Measurements from ENCODE around the gene STK25.

The STK25 gene

GRCh38 chr2:241475267-241475666 lies 33.1 kb downstream of the STK25 start:
- no peaks in the 10 kb centered on the region for H3K9me3 ChIP-seq (ENCODE audit: insufficient read depth, low read length)
- TF ChIP-seq CTCF (IDR thresholded peaks at IDR 0.05; ENCODE audit: low read depth, low read length) (no peak), EZH2phosphoT487 (IDR thresholded peaks at IDR 0.05; ENCODE audit: low read depth) (no peak)
- H2AFZ ChIP-seq (ENCODE audit: low read depth, low read length), result no peak overlapping the region

GRCh38 chr2:241473399-241473798 lies 35.0 kb downstream of the STK25 start:
- Histone ChIP-seq H3K27me3 (ENCODE audit: low read depth, low read length) (no peaks in the 10 kb centered on the region), H3K9ac (ENCODE audit: low read length) (no peak overlapping the region), H3K9me3 (ENCODE audit: insufficient read depth, low read length) (no peaks in the 10 kb centered on the region), H3K79me2 (ENCODE audit: low read length) (no peaks in the 10 kb centered on the region), H2AFZ (ENCODE audit: low read depth, low read length) (no peak overlapping the region), H4K20me1 (ENCODE audit: insufficient read depth, low read length) (no peaks in the 10 kb centered on the region), H3K4me2 (ENCODE audit: low read length) (no peak overlapping the region), H3K27ac (ENCODE audit: low read length) (no peak overlapping the region), H3K4me1 (ENCODE audit: low read length) (no peaks in the 10 kb centered on the region), H3K36me3 (replicated peaks; ENCODE audit: low read depth, low read length) (no peaks in the 10 kb centered on the region), H3K4me3 (ENCODE audit: low read length) (no peak overlapping the region)
- TF ChIP-seq EZH2phosphoT487 (IDR thresholded peaks at IDR 0.05; ENCODE audit: low read depth) (no peak), CTCF (IDR thresholded peaks at IDR 0.05; ENCODE audit: low read depth, low read length) (no peak)

More at GRCh38 chr2:241475267-241475666, 33.1 kb downstream of the STK25 start:
- no peaks in the 10 kb centered on the region for H3K36me3 ChIP-seq (replicated peaks; ENCODE audit: low read depth, low read length)
- H4K20me1 ChIP-seq (ENCODE audit: insufficient read depth, low read length), result no peaks in the 10 kb centered on the region
- no peak overlapping the region for H3K4me3 ChIP-seq (ENCODE audit: low read length)
- no peak overlapping the region for H3K9ac ChIP-seq (ENCODE audit: low read length)
- no peaks in the 10 kb centered on the region for H3K27me3 ChIP-seq (ENCODE audit: low read depth, low read length)
- no peaks in the 10 kb centered on the region for H3K79me2 ChIP-seq (ENCODE audit: low read length)
- no peak overlapping the region for H3K27ac ChIP-seq (ENCODE audit: low read length)
- no peaks in the 10 kb centered on the region for H3K4me1 ChIP-seq (ENCODE audit: low read length)
- H3K4me2 ChIP-seq (ENCODE audit: low read length), result no peak overlapping the region

GRCh38 chr2:241469746-241470145 lies 38.6 kb downstream of the STK25 start:
- no peaks in the 10 kb centered on the region for H3K4me1 ChIP-seq (ENCODE audit: low read length)
- H3K36me3 ChIP-seq (replicated peaks; ENCODE audit: low read depth, low read length), result no peaks in the 10 kb centered on the region
- H3K9me3 ChIP-seq (ENCODE audit: insufficient read depth, low read length), result no peaks in the 10 kb centered on the region
- H3K27ac ChIP-seq (ENCODE audit: low read length), result no peak overlapping the region
- H2AFZ ChIP-seq (ENCODE audit: low read depth, low read length), result no peak overlapping the region
- H4K20me1 ChIP-seq (ENCODE audit: insufficient read depth, low read length), result no peaks in the 10 kb centered on the region
- no peak overlapping the region for H3K4me3 ChIP-seq (ENCODE audit: low read length)
- TF ChIP-seq CTCF (IDR thresholded peaks at IDR 0.05; ENCODE audit: low read depth, low read length), result no peak
- no peak for TF ChIP-seq EZH2phosphoT487 (IDR thresholded peaks at IDR 0.05; ENCODE audit: low read depth)
- no peaks in the 10 kb centered on the region for H3K79me2 ChIP-seq (ENCODE audit: low read length)
- no peak overlapping the region for H3K4me2 ChIP-seq (ENCODE audit: low read length)
- H3K27me3 ChIP-seq (ENCODE audit: low read depth, low read length), result no peaks in the 10 kb centered on the region
- H3K9ac ChIP-seq (ENCODE audit: low read length), result no peak overlapping the region

GRCh38 chr2:241468476-241468781 lies 40.0 kb downstream of the STK25 start:
- no peak overlapping the region for H2AFZ ChIP-seq (ENCODE audit: low read depth, low read length)
- H3K4me3 ChIP-seq (ENCODE audit: low read length), result no peak overlapping the region
- H3K79me2 ChIP-seq (ENCODE audit: low read length), result no peaks in the 10 kb centered on the region
- no peak overlapping the region for H3K9ac ChIP-seq (ENCODE audit: low read length)
- H3K27ac ChIP-seq (ENCODE audit: low read length), result no peak overlapping the region
- TF ChIP-seq EZH2phosphoT487 (IDR thresholded peaks at IDR 0.05; ENCODE audit: low read depth) (no peak), CTCF (IDR thresholded peaks at IDR 0.05; ENCODE audit: low read depth, low read length) (no peak)
- no peaks in the 10 kb centered on the region for H3K36me3 ChIP-seq (replicated peaks; ENCODE audit: low read depth, low read length)
- no peaks in the 10 kb centered on the region for H3K9me3 ChIP-seq (ENCODE audit: insufficient read depth, low read length)
- H3K4me1 ChIP-seq (ENCODE audit: low read length), result no peaks in the 10 kb centered on the region
- H3K27me3 ChIP-seq (ENCODE audit: low read depth, low read length), result no peaks in the 10 kb centered on the region
- no peak overlapping the region for H3K4me2 ChIP-seq (ENCODE audit: low read length)
- no peaks in the 10 kb centered on the region for H4K20me1 ChIP-seq (ENCODE audit: insufficient read depth, low read length)
